ENCODE measurements around the gene PCK2. TPM values are rescaled to one million over a fixed set of nuclear protein-coding genes. Genes with fewer than 3 reads are reported as not detected.

Gene PCK2
- total and polyA plus RNA-seq, 9 donors, result 2.5 to 15.6 (median 3.6) TPM

- DNase-seq, result no peak
- H3K4me1 ChIP-seq (ENCODE audit: control insufficient read depth, insufficient read depth, low read length), result peaks cover under 1% of the 10 kb centered on the region
- no peak overlapping the region for H3K27ac ChIP-seq (ENCODE audit: low read length)
- WGBS (ENCODE audit: insufficient coverage), result 90% methylated on average over 4 of the region's 11 CpGs
- H3K9me3 ChIP-seq (replicated peaks; ENCODE audit: control insufficient read depth, low read depth, low read length), result no peaks in the 10 kb centered on the region
- H3K4me3 ChIP-seq (ENCODE audit: low read length), result no peak overlapping the region
- no peaks in the 10 kb centered on the region for H3K36me3 ChIP-seq (ENCODE audit: control insufficient read depth, insufficient read depth, low read length)
- peaks cover 37% of the 10 kb centered on the region for H3K27me3 ChIP-seq (ENCODE audit: control insufficient read depth, insufficient read depth, low read length)
Observed at GRCh38 chr14:24075485-24076301, 18.4 kb upstream of the PCK2 start.

DNA sequence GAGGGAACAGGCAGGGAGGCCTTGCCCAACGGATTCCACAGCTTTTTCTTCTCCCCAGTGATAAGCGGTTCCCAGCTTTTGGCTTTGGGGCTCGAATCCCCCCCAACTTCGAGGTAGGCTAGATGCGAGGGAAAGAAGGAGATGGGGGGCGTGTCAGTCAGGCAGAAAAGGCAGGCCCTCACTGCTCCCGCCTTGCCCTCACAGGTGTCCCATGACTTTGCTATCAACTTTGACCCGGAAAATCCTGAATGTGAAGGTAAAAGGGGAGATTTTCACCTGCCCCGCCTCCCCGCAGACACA, 17.9 kb upstream of the PCK2 start:
- Histone ChIP-seq H3K9me3 (replicated peaks; ENCODE audit: control insufficient read depth, low read depth, low read length) (no peaks in the 10 kb centered on the region), H3K4me3 (ENCODE audit: low read length) (no peak overlapping the region), H3K27me3 (ENCODE audit: control insufficient read depth, insufficient read depth, low read length) (peaks cover 41% of the 10 kb centered on the region), H3K36me3 (ENCODE audit: control insufficient read depth, insufficient read depth, low read length) (no peaks in the 10 kb centered on the region), H3K4me1 (ENCODE audit: control insufficient read depth, insufficient read depth, low read length) (peaks cover 4% of the 10 kb centered on the region), H3K27ac (ENCODE audit: low read length) (no peak overlapping the region)
- WGBS (ENCODE audit: insufficient coverage), result no CpG with 5 or more reads among the region's 10 CpGs
- DNase-seq, result no peak

- Histone ChIP-seq H3K4me3 (ENCODE audit: low read length) (no peak overlapping the region), H3K36me3 (ENCODE audit: control insufficient read depth, insufficient read depth, low read length) (no peaks in the 10 kb centered on the region), H3K27me3 (ENCODE audit: control insufficient read depth, insufficient read depth, low read length) (peaks cover 44% of the 10 kb centered on the region), H3K9me3 (replicated peaks; ENCODE audit: control insufficient read depth, low read depth, low read length) (no peaks in the 10 kb centered on the region), H3K4me1 (ENCODE audit: control insufficient read depth, insufficient read depth, low read length) (peaks cover 11% of the 10 kb centered on the region), H3K27ac (ENCODE audit: low read length) (no peak overlapping the region)
- WGBS (ENCODE audit: insufficient coverage), result 89% methylated on average over 22 of the region's 23 CpGs
- no peak for DNase-seq
Observed at GRCh38 chr14:24077086-24077485, 17.0 kb upstream of the PCK2 start.

- WGBS (ENCODE audit: insufficient coverage), result no CpG with 5 or more reads among the region's 3 CpGs
- no peak overlapping the region for H3K27ac ChIP-seq (ENCODE audit: low read length)
- peaks cover 11% of the 10 kb centered on the region for H3K4me1 ChIP-seq (ENCODE audit: control insufficient read depth, insufficient read depth, low read length)
- no peak for DNase-seq
- no peaks in the 10 kb centered on the region for H3K9me3 ChIP-seq (replicated peaks; ENCODE audit: control insufficient read depth, low read depth, low read length)
- no peak overlapping the region for H3K4me3 ChIP-seq (ENCODE audit: low read length)
- H3K36me3 ChIP-seq (ENCODE audit: control insufficient read depth, insufficient read depth, low read length), result no peaks in the 10 kb centered on the region
- peaks cover 52% of the 10 kb centered on the region for H3K27me3 ChIP-seq (ENCODE audit: control insufficient read depth, insufficient read depth, low read length)
Observed at GRCh38 chr14:24078146-24078545, 16.0 kb upstream of the PCK2 start.

GRCh38 chr14:24079491-24080141, 14.5 kb upstream of the PCK2 start:
- no peak overlapping the region for H3K4me3 ChIP-seq (ENCODE audit: low read length)
- H3K27ac ChIP-seq (ENCODE audit: low read length), result no peak overlapping the region
- no peak for DNase-seq
- 27% methylated on average over 5 of the region's 9 CpGs for WGBS (ENCODE audit: insufficient coverage)
- H3K36me3 ChIP-seq (ENCODE audit: control insufficient read depth, insufficient read depth, low read length), result no peaks in the 10 kb centered on the region
- no peaks in the 10 kb centered on the region for H3K9me3 ChIP-seq (replicated peaks; ENCODE audit: control insufficient read depth, low read depth, low read length)
- H3K27me3 ChIP-seq (ENCODE audit: control insufficient read depth, insufficient read depth, low read length), result peaks cover 46% of the 10 kb centered on the region
- peaks cover 11% of the 10 kb centered on the region for H3K4me1 ChIP-seq (ENCODE audit: control insufficient read depth, insufficient read depth, low read length)

GRCh38 chr14:24080142-24080530, 14.0 kb upstream of the PCK2 start:
- H3K27ac ChIP-seq (ENCODE audit: low read length), result no peak overlapping the region
- no peaks in the 10 kb centered on the region for H3K9me3 ChIP-seq (replicated peaks; ENCODE audit: control insufficient read depth, low read depth, low read length)
- DNase-seq, result no peak
- H3K36me3 ChIP-seq (ENCODE audit: control insufficient read depth, insufficient read depth, low read length), result no peaks in the 10 kb centered on the region
- WGBS (ENCODE audit: insufficient coverage), result 61% methylated on average over 6 of the region's 6 CpGs
- peaks cover 46% of the 10 kb centered on the region for H3K27me3 ChIP-seq (ENCODE audit: control insufficient read depth, insufficient read depth, low read length)
- H3K4me3 ChIP-seq (ENCODE audit: low read length), result no peak overlapping the region
- peaks cover 11% of the 10 kb centered on the region for H3K4me1 ChIP-seq (ENCODE audit: control insufficient read depth, insufficient read depth, low read length)

DNA sequence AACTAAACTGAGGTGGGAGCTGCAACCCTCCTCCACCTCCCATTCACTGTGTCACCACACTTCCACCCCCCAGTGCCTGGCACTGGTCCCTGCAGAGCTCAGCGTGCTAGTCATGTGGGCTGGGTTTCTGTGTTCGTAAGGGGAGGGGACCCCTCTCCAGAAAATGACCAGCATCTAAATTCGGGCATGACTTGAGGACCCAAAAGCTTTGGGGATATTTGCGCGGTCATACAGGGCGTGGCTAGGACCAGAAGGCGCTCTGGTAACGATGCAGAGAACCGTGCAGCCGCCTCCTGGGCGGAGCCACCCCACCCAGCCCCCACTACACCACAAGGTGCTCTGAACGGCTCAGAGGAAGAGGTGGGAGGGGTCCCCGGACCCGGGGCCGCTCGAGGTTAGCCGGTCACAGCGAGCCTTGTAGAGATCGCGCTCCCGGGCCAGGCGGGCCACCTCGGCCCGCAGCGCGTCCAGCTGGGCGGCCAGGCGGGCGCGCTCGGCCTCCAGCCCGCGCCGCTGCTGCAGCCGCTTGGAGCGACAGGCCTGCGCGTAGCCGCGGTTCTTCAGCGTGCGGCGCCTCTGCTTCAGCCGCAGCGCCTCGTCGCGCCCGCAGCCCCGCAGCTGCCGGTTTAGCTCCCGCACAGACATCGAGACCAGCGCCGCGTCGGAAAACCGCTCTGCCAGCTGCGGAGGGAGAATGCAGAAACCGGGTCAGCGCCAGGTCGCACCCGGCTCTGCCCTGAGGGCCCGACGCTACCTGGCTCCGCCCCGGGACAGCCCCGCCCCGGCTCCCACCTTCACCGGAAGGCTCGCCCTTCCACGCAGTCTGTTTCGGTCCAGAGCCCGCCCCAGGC, 13.0 kb upstream of the PCK2 start:
- WGBS (ENCODE audit: insufficient coverage), result under 1% methylated on average over 62 of the region's 74 CpGs
- Histone ChIP-seq H3K36me3 (ENCODE audit: control insufficient read depth, insufficient read depth, low read length) (no peaks in the 10 kb centered on the region), H3K27ac (ENCODE audit: low read length) (no peak overlapping the region)

GRCh38 chr14:24081739-24082211, 12.3 kb upstream of the PCK2 start:
- Histone ChIP-seq H3K27me3 (ENCODE audit: control insufficient read depth, insufficient read depth, low read length) (peaks cover 46% of the 10 kb centered on the region), H3K27ac (ENCODE audit: low read length) (no peak overlapping the region), H3K36me3 (ENCODE audit: control insufficient read depth, insufficient read depth, low read length) (no peaks in the 10 kb centered on the region), H3K4me3 (ENCODE audit: low read length) (peak overlapping the region; percentile 45), H3K4me1 (ENCODE audit: control insufficient read depth, insufficient read depth, low read length) (peaks cover 11% of the 10 kb centered on the region), H3K9me3 (replicated peaks; ENCODE audit: control insufficient read depth, low read depth, low read length) (no peaks in the 10 kb centered on the region)
- no peak for DNase-seq
- WGBS (ENCODE audit: insufficient coverage), result 14% methylated on average over 18 of the region's 26 CpGs

More for the DNA sequence above, 13.0 kb upstream of the PCK2 start:
- DNase-seq, result peak; percentile 27
- Histone ChIP-seq H3K27me3 (ENCODE audit: control insufficient read depth, insufficient read depth, low read length) (peaks cover 46% of the 10 kb centered on the region), H3K9me3 (replicated peaks; ENCODE audit: control insufficient read depth, low read depth, low read length) (no peaks in the 10 kb centered on the region), H3K4me3 (ENCODE audit: low read length) (peak overlapping the region; percentile 45), H3K4me1 (ENCODE audit: control insufficient read depth, insufficient read depth, low read length) (peaks cover 11% of the 10 kb centered on the region)

DNA sequence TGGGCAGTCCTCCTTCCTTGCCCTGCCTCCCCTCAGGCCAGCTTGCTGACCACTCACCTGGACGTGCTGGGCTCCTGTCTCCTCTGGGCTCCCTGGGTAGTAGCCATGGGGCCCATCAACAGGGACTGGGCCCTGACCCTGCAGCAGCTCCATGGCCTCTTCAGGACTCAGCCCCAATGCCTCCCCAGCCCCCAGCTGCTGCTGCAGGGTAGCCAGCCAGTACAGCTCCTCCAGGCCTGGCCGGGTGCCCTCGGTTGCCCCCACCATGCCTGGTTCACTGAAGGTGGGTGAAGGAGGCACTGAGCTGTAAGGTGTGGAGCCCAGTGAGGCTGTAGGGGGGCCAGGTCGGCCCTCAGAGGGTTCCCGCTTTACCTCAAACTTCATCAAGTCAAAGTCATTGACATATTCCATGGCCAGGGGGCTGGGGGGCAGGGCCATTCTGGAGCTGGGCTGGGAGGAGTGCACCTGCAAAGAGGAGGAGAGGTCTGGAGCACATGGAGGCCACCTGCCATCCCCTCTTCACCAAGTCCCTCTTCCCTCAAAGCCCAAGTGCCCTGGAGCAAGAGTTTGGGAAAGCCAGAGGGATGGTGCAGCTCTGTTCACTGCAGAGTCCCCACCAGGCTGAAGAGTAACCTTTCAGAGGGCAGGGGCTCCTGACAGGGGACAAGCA, 11.6 kb upstream of the PCK2 start:
- Histone ChIP-seq H3K4me3 (ENCODE audit: low read length) (no peak overlapping the region), H3K27me3 (ENCODE audit: control insufficient read depth, insufficient read depth, low read length) (peaks cover 43% of the 10 kb centered on the region), H3K27ac (ENCODE audit: low read length) (no peak overlapping the region), H3K4me1 (ENCODE audit: control insufficient read depth, insufficient read depth, low read length) (peaks cover 11% of the 10 kb centered on the region), H3K36me3 (ENCODE audit: control insufficient read depth, insufficient read depth, low read length) (no peaks in the 10 kb centered on the region), H3K9me3 (replicated peaks; ENCODE audit: control insufficient read depth, low read depth, low read length) (no peaks in the 10 kb centered on the region)
- DNase-seq, result no peak
- 50% methylated on average over 1 of the region's 5 CpGs for WGBS (ENCODE audit: insufficient coverage)
